Activated CD4-positive, alpha-beta T cell treated with anti-CD3 and anti-CD28 coated beads, Interleukin-2, amount 10 ng/mL, durations not matched to agents 7 days and 5 days (primary cell): ENCODE results near the gene SLC16A8. TPM values are rescaled to one million over a fixed set of nuclear protein-coding genes. Genes with fewer than 3 reads are reported as not detected.

ENCODE experiments used
- CTCF ChIA-PET: fragments of 350-600 bp; sonication (Branson Sonifier 250); formaldehyde crosslinking; loops from one replicate; lab custom pipeline; 2021; ENCODE audit warnings: antibody characterized with exemption; lab: Charles Lee
- POLR2A ChIA-PET: fragments of 350-600 bp; sonication (Branson Sonifier 250); formaldehyde crosslinking; loops from one replicate; lab custom pipeline; 2021; ENCODE audit warnings: antibody characterized with exemption; lab: Charles Lee
- DNase-seq: peaks from one replicate; pipeline ENCODE4 v3.0.0-alpha.2; 2020
- H3K27ac Mint-ChIP-seq: one replicate; pipeline ENCODE4 v1.8.0; 2021; ENCODE audit warnings: mild to moderate bottlenecking, moderate library complexity, mixed read lengths
- H3K27me3 Mint-ChIP-seq: one replicate; pipeline ENCODE4 v1.8.0; 2021; ENCODE audit warnings: mixed read lengths
- H3K36me3 Mint-ChIP-seq: one replicate; pipeline ENCODE4 v1.8.0; 2021; ENCODE audit warnings: low read depth, mixed read lengths
- H3K4me1 Mint-ChIP-seq: one replicate; pipeline ENCODE4 v1.8.0; 2021; ENCODE audit warnings: mixed read lengths
- H3K4me3 Mint-ChIP-seq: one replicate; pipeline ENCODE4 v1.8.0; 2021; ENCODE audit warnings: mild to moderate bottlenecking, moderate library complexity, mixed read lengths
- H3K9me3 Mint-ChIP-seq: one replicate; pipeline ENCODE4 v1.8.0; 2021; ENCODE audit warnings: mixed read lengths
- total RNA-seq, 2 experiments: library from RNA; stranded (reverse); gene quantifications; one replicate each; pipeline ENCODE4 v1.2.3, GENCODE V29; 2021

Gene SLC16A8
- total RNA-seq, 2 experiments from 2014 or later: not detected

DNA sequence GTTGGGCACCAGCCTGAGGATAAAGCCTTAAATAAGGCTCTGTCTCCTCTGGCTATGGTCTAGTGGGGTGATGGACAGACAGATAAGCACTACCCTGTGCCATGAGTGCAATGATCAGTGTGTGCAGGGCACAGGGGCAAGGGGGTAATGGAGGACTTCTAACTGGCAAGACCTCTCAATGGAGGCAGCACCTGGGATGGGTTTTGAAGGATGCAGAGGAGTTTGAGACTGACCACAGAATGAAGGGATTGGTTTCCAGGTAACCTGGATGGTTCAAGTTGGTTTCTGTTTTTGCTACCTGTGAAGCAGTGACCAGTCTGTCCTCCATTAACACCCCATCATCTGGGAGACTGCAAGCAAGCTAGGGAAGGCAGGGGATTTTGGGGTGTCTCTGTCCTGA lies 54.6 kb downstream of the SLC16A8 start:
- ChIA-PET POLR2A (interaction anchor here (0.6 kb wide), 1 partner anchor 602 kb away, joined by 4 read pairs; no protein-coding TSS in a partner anchor), CTCF (no interaction called here)
- no peak overlapping the region for H3K27ac Mint-ChIP-seq

GRCh38 chr22:38028344-38029130 lies 55.4 kb downstream of the SLC16A8 start:
- no peak for DNase-seq
- POLR2A ChIA-PET: no interaction called here
- Mint-ChIP-seq H3K4me1 (no peaks in the 10 kb centered on the region), H3K4me3 (no peak overlapping the region), H3K36me3 (no peaks in the 10 kb centered on the region), H3K27me3 (no peaks in the 10 kb centered on the region), H3K9me3 (no peaks in the 10 kb centered on the region), H3K27ac (no peak overlapping the region)
- CTCF ChIA-PET: interaction anchor here (0.6 kb wide), 1 partner anchor 354 kb away, joined by 3 read pairs; no protein-coding TSS in a partner anchor

More for the DNA sequence above, 54.6 kb downstream of the SLC16A8 start:
- Mint-ChIP-seq H3K27me3 (no peaks in the 10 kb centered on the region), H3K4me3 (no peak overlapping the region), H3K9me3 (no peaks in the 10 kb centered on the region), H3K36me3 (no peaks in the 10 kb centered on the region), H3K4me1 (no peaks in the 10 kb centered on the region)
- no peak for DNase-seq

Other genes starting within 250 kb of the SLC16A8 start
- gene ANKRD54, start 239.8 kb downstream of the SLC16A8 start, total RNA-seq: 10 to 100 TPM; 26.7 to 27.4 TPM
- gene EIF3L, start 234.8 kb downstream of the SLC16A8 start, total RNA-seq: 100 to 1,000 TPM; 444 to 449 TPM
- 10 to 100 TPM; 27.6 to 30.7 TPM for gene MICALL1, start 177.9 kb downstream of the SLC16A8 start, total RNA-seq
- gene C22orf23, start 130.6 kb downstream of the SLC16A8 start, total RNA-seq: under 1 TPM in 1 of 2 experiments, not detected in 1; 0.23 TPM
- gene POLR2F, start 130.5 kb downstream of the SLC16A8 start, total RNA-seq: 10 to 100 TPM; 58.5 to 66.3 TPM
- gene SOX10, start 99.6 kb downstream of the SLC16A8 start, total RNA-seq: not detected
- 10 to 100 TPM; 15.2 to 15.4 TPM for gene PICK1, start 26.8 kb downstream of the SLC16A8 start, total RNA-seq
- under 1 TPM; 0.50 to 0.55 TPM for gene BAIAP2L2, start 26.5 kb upstream of the SLC16A8 start, total RNA-seq
- 10 to 100 TPM; 65.0 to 72.0 TPM for gene PLA2G6, start 97.6 kb upstream of the SLC16A8 start, total RNA-seq
- gene MAFF, start 117.8 kb upstream of the SLC16A8 start, total RNA-seq: 1 to 10 TPM; 4.7 to 5.0 TPM
- gene TMEM184B, start 188.8 kb upstream of the SLC16A8 start, total RNA-seq: 10 to 100 TPM; 33.8 to 34.5 TPM
- 10 to 100 TPM; 74.3 to 81.3 TPM for gene CSNK1E, start 233.2 kb upstream of the SLC16A8 start, total RNA-seq